ENCODE results near the gene CNGB1.
"Not testable (repeated sequence)": the region's sequence is repeated elsewhere in the genome, so short reads cannot be mapped to it uniquely, and the experiment has no call there.

CNGB1 gene

DNA sequence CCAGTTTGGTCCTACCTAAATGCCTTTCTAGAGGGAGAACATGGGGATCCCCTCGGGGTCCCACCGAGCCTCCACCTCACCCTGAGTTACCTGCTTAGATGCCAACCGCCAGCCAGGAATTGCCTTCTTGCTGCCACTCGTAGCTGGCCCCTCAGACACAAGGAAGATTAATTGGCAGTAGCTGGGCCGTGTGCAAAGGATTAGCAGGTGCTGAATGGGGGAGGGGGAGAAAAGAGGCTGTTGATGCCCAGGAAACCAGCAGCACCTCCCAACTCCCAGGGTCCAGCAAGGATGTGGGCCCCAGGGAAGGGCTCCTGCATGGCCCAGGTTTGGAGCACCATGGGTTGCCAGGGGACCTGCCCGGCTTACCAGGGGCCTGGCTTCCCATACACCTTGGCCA is at the start of gene CNGB1:
Gene CNGB1 (minus strand): TSS at position 159 of the 400 bp plus-strand sequence. CDS start 3,842 bp downstream, outside the sequence.
- no peak for DNase-seq (ENCODE audit: low read depth in 1 of 2, low spot score in 1 of 2)

- no peak for DNase-seq (ENCODE audit: low read depth in 1 of 2, low spot score in 1 of 2)
Measured at GRCh38 chr16:58019866-58020538, 49.1 kb upstream of the CNGB1 start.

GRCh38 chr16:58018803-58019202 is 47.9 kb upstream of the CNGB1 start:
- DNase-seq (ENCODE audit: low read depth in 1 of 2, low spot score in 1 of 2): no peak

- DNase-seq (ENCODE audit: low read depth in 1 of 2, low spot score in 1 of 2): no peak
Measured at GRCh38 chr16:58016840-58017446, 46.0 kb upstream of the CNGB1 start.

DNA sequence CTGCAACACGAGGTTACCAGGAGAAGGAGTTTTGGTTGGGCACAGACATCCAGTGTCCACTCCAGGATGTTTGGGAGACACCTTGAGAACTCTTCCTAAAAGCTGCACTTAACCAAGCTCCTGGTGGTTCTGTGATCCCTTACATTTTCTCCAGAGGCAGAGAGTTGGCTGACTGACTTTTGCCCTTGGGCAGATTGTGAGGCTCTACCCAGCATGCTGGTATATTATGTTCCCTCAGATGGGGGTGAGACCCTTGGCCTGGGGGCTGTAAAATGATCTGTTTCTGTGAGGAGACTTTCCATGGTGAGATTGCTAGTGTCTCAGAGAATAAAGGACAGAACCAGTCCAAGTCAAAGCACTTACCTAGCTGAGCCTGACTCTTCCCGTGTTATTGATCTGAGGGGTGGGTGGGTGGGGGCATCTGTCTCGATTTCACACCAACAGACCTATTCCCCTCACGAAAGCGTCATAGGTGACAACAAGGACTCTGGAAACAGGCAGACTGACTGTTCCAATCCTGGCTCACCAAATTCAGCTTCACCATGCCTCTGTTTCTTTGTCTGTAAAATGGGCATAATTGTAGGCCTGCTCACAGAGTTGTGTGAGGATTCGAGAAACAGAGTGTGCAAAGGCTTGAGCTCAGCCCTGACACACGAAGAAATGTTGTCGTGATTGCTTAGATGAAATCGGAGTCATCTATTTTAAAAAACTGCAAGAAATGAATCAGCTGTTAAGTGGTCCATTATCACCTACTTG is 42.5 kb upstream of the CNGB1 start:
- no peak for DNase-seq (ENCODE audit: low read depth in 1 of 2, low spot score in 1 of 2)

- no peak for DNase-seq (ENCODE audit: low read depth in 1 of 2, low spot score in 1 of 2)
Measured at GRCh38 chr16:58012481-58012880, 41.6 kb upstream of the CNGB1 start.

DNA sequence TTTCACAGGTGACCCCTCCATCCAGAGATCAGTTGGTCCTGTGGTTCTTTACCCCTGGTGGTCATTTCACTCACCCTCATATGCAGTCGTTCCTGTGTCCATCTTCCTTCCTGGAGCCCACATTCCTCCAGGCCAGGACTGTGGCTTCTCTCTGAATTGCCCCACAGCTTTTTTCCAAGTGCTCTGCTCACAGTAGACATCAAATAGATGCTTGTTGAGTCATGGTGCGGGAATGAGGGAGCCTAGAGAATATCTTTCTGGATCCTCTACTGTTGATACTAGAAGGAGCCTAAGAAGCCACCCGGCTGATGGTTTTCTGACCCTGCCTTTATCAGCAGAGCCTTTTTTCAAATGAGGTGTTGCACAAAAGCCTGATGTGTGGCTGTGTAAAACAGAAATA is 40.7 kb upstream of the CNGB1 start:
- DNase-seq (ENCODE audit: low read depth in 1 of 2, low spot score in 1 of 2): no peak

DNA sequence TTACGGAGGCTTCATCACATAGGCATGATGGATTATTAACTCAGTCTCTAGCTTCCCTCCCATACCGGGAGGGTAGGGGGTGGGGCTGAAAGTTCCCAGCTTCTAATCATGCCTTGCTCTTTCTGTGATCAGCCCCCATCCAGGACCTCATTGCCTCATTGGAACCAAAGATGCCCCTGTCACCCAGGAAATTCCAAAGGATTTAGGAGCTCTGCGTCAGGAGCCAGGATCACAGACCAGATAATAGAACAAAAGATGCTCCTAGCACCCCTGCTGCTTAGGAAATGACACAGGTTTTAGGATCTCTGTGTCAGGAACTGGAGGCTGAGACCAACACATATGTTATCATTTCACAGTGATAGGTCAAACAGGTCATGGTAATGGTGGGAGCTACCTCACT is 40.0 kb upstream of the CNGB1 start:
- no peak for DNase-seq (ENCODE audit: low read depth in 1 of 2, low spot score in 1 of 2)

DNA sequence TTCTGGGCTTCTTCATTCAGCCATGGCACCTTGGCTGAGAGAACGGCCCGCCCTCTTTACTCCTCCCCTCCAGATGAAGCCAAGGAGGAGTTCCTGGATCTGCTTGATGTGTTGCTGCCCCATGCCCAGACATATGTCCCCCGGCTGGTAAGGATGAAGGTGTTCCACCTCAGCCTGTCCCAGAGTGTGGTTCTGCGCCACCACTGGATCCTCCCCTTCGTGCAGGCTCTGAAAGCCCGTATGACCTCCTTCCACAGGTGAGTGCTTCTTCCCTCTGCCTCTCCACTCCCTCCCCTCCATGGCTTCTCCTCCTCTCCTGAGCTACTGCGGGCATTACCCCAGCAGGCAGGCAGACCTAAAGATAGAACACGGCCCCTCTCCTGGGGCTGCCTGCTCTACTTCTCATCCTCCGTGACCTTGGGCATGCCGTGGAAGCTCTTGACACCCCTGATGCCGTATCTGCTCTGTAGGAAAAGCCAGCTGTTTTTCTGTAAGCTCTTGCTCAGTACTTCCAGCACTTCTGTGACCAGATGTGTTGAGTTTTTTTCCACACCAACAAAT is 39.0 kb upstream of the CNGB1 start:
- DNase-seq (ENCODE audit: low read depth in 1 of 2, low spot score in 1 of 2): no peak

DNA sequence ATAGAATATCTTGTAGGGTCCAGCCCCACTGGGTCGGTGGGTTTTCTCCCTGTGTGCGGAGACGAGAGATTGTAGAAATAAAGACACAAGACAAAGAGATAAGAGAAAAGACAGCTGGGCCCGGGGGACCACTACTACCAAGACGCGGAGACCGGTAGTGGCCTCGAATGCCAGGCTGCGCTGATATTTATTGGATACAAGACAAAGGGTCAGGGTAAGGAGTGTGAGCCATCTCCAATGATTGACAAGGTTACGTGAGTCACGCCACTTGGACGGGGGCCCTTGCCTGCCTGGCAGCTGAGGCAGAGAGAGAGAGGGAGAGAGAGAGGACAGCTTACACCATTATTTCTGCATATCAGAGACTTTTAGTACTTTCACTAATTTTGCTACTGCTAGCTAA is 33.8 kb upstream of the CNGB1 start:
- not testable (repeated sequence) for DNase-seq (ENCODE audit: low read depth in 1 of 2, low spot score in 1 of 2)

DNA sequence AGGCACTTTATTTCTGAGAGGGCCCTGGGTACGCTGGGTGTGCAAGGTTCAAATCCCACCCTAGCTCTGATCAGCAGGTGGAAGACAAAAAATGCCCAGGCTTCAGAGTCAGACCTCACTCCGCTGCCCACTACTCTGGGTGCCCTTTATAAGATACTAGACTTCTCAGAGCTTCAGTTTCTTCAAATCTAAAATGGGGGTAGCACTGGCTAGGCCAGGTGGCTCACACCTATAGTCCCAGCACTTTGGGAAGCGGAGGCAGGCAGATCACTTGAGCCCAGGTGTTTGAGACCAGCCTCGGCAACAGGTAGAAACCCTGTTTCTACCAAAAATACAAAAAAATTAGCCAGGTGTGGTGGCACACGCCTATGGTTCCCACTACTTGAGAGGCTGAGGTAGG is 32.0 kb upstream of the CNGB1 start:
- no peak for DNase-seq (ENCODE audit: low read depth in 1 of 2, low spot score in 1 of 2)

GRCh38 chr16:58002416-58002800 is 31.5 kb upstream of the CNGB1 start:
- DNase-seq (ENCODE audit: low read depth in 1 of 2, low spot score in 1 of 2): no peak

GRCh38 chr16:58001781-58002415 is 31.0 kb upstream of the CNGB1 start:
- DNase-seq (ENCODE audit: low read depth in 1 of 2, low spot score in 1 of 2): no peak

- DNase-seq (ENCODE audit: low read depth in 1 of 2, low spot score in 1 of 2): peak; percentile 76 to 82
Measured at GRCh38 chr16:58000706-58001676, 30.1 kb upstream of the CNGB1 start, which contains the start of gene USB1. Gene USB1 (plus strand): TSS chr16:58001407. CDS start chr16:58001484, 77 bp downstream.

DNA sequence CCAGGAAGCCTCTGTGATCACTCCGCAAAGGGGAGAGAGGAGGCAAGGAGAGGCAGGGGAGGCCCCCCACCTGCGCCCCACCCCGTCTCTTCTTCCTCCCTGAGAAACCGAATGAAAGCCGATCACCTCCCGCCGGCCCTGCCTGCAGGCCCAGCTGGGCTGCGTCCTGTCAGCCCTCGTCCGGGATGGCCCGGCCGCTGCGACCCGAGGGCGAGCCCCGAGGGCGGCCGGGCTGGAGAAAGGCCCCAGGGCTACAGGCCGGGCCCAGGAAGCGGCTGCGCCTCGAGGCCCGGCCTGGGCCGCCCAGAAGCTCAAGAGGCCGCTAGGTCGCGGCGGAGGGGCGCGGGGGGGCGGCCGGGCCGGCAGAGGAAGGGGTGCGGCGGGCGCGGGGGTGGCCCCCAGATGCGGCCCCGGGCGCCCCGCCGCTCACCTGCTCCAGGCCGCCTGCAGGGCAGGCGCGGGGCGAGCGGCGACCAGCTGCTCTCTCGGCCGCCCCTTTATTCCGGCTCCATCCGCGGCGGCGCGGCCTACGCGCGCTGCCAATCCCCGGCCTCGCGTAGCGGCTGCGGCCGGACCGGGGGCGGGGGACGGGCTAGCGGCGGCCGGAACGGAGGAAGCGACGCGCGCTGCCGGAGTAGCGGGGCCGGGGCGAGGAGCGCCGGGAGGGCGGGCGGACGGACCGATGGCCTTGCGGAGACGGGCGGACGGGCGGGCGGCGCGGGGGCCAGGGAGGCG is 29.2 kb upstream of the CNGB1 start, which contains the start of gene ZNF319:
Gene ZNF319 (minus strand): TSS at position 702 of the 735 bp plus-strand sequence. CDS start 2,407 bp downstream, outside the sequence.
- no peak for DNase-seq (ENCODE audit: low read depth in 1 of 2, low spot score in 1 of 2)

GRCh38 chr16:57999366-57999970 is 28.5 kb upstream of the CNGB1 start:
- no peak for DNase-seq (ENCODE audit: low read depth in 1 of 2, low spot score in 1 of 2)

DNA sequence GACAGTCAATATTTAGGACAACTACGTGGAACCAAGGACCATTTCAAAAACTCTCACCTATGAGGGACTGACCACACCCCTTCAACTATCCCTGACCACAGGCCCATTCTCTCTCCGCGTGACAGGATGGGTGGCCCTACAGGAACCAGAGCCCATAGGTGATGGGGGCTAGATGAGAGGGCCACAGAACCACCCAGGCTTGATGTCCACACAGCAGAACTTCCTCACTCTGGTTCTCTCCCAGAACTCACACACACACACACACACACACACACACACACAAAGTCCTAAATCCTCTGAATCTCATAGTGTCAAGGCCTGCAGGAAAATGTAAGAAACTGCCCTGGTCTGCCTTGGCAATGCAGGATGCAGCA is 28.1 kb upstream of the CNGB1 start:
- no peak for DNase-seq (ENCODE audit: low read depth in 1 of 2, low spot score in 1 of 2)

- DNase-seq (ENCODE audit: low read depth in 1 of 2, low spot score in 1 of 2): peak in 1 of 2 donors; percentile 22
Measured at GRCh38 chr16:57998486-57998885, 27.6 kb upstream of the CNGB1 start.

All from stimulated activated CD4-positive, alpha-beta T cell treated with anti-CD3 and anti-CD28 coated beads, Interleukin-15, amount 100 ng/mL, for 1 hour (primary cell).